HUDEP-2 (cell line): ENCODE measurements around the gene RANBP17.
"Not testable (repeated sequence)": the region's sequence is repeated elsewhere in the genome, so short reads cannot be mapped to it uniquely, and the experiment has no call there.

Source experiments
- DNase-seq, 76 experiments: peaks; one replicate each; lab custom pipeline; 2025; ENCODE audit not compliant: unreplicated experiment in 76 of 76; lab: John Stamatoyannopoulos, UW

The RANBP17 gene

DNA sequence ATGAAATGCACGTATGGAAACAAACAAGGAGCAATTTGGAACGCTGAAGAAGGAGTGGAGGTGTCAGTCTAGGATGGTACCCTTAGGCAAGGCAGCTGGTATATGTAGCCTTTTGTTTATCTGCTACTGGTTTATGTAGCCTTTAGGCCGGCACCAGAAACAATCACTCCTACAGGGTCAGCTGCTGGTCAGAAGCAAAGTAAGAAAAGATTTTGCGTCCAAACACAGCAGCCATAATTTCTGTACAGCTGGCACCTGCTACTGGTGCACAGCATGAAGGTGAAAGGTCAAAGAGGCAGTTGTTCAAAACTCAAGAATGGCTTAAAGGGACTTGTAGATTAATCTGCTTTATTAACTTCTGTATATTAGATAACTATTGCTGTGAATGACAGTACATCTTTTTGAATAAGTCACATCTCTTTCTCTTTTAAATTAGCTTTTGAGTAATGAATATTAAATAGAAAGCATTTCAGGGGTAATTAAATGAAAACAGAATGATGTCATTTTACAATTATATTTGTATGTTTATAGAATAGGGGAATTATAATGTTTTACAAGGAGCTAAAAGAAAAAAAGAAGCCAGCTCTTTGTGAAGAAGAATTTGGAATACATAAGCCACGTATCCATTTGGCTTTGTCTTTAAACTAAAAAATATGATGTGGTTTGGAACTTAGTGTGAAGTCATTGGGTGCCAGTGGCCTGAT is 414.2 kb downstream of the RANBP17 start:
- no peak for DNase-seq

DNA sequence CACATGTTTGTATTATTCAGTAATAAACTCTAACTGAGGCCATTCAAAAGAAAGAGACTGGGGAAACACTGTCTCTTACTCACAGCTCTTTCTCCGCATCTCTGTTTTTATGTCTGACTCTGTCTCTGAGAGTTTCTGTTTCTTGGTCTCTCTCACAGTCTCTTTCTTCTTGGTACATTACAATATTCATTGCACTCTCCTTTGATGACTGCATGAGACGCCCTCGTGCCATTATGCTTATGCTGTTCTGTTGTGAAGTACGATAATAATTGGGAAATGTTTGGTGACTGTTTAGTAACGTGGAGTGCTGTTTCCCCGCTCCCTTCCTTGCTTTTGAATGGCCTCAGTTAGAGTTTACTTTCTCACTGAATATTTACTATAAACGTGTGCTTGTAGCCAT is 421.9 kb downstream of the RANBP17 start:
- DNase-seq = no peak

DNA sequence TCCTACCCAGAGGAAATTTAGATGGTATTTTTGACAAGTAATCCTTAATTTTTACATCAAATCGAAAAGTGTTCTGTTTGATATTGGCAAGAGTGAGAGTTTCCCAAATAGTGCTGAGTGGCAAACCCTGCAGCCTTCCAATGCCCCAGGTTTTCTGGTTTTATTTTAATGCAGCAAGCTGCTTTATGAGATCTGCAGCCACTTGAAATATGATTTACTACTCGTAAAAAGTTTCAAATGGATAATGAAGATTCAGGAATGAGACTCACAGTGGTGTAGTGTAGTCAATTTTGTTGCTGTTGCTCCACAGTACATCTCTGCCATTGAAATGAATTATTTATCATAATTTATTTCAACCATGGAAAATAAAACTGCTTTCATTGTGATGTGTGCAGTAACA is 423.6 kb downstream of the RANBP17 start:
- no peak for DNase-seq

DNA sequence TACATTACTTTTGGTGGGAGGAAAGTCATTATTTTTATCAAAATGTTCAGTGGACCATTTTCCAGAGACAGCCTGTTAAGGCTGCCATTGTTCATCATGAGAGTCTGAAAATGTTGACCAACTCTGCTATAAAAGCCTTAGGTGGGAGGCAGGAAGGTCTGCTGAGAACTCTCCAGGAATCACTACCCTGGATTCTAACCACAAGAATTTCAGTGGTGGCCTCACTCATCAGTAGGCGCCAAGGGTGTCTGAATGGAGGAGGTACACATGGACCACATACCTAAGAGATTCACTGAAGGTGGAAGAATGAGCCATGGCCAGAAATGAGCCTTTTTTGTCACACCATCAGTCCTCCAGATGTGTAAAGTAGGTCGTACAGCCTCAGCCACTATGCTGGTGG is 426.2 kb downstream of the RANBP17 start:
- DNase-seq = no peak

DNA sequence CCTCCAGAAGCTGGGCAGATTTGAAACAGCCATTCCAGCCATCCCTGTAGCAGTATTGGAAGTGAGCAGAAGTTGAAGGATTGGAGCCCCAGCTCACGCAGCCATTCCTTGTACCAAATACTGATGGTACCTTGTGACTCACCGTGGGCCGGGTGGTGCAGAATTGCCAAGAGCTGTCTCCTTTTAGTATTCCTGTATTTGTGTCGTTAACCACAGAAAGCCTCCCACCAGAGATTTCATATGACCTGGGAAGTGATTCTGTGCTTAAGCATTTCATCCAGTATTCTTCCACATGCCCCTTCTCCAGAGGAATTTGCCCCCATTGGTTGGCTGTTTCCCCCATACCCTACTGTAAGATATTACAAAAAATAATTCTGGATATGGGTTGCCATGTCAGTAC is 429.6 kb downstream of the RANBP17 start:
- DNase-seq = no peak

DNA sequence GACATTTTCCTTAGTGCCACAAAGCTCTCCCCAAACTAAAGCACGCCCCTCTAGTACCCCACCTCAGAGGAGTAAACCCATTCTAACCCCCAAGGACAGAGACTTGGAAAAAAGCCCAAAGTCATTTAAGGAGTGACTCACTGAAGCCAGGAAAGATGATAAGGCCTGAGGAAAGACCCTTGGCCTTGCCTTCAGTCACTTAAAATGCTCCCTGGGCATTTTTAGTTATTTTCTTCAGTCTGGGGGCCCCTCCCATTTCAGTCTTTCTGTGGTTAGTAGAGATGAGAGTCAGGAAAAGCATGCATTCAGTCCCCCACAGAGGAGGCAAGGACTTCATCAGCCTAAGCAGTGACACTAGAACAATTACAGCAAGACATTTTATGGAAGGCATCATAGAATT is 433.5 kb downstream of the RANBP17 start:
- DNase-seq = peak in 6 of 76 experiments; percentile 7 to 15 (median 9)

DNA sequence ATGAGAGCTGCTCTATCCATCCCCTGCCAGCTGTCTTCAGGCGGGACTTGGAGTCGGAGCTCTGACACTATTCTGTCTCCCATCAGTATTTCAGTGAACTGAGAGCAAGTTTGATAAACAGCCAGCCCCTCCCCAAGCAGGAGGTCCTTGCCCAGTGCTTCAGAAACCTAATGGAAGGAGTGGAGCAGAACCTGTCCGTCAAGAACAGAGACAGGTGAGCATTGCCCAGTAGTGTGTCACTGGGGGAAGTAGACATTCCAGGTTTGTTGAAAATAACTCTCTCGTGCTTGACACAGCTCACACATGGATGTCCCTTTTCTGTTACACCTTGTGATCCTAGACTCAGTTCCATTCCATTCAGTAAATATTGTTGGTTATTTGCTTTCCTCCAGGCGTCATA is 434.0 kb downstream of the RANBP17 start:
- DNase-seq = no peak

DNA sequence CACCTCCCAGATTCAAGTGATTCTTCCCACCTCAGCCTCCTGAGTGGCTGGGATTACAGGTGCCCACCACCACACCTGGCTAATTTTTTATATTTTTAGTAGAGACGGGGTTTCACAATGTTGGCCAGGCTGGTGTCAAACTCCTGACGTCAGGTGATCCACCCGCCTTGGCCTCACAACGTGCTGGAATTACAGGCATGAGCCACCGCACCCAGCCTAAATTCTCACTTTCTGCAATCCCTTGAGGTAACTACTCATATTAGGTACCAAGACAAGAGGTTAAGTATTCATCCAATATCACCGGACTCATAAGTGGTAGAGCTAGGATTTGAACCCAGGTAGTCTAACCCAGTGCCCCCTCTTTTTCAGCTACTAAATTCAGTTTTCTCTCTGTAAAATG is 436.1 kb downstream of the RANBP17 start:
- DNase-seq = not testable (repeated sequence)

DNA sequence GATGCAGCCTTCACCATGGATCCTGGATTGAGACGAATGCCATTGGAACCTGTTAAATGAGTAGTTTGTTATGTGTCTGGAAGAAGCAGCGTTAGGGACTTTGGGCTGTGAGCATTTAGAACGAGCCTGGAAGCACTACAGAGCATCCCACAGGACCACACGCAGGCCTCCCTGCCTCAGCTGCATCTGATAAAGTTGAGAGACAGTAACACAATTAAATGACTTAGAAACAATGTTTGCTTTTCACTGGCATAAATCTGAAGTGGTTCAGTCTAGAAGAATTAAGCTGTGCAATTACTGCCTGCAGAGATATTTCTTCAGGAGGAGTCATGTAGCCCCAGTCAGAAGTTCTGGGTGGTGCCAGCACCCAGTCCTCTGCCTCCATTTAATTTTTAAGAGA is 437.4 kb downstream of the RANBP17 start:
- no peak for DNase-seq

DNA sequence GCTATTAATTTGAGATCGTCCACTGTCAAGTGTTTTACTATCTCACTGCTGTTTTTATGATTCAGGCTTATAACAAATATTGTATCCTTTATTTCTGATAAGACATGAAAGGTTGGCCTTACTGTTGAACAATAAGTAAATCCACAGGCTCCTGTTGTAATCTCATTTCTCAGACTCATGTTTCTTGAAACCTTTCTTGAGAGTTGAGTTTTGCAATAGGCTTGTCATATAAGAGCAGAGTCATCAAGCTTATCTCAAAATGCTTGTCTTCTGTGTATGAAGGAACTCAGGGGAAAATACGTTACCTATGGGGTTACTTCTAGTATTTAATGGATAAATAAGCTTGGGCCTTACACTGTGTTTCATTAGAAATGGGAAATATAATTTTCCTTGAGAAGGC is 438.0 kb downstream of the RANBP17 start:
- no peak for DNase-seq

DNA sequence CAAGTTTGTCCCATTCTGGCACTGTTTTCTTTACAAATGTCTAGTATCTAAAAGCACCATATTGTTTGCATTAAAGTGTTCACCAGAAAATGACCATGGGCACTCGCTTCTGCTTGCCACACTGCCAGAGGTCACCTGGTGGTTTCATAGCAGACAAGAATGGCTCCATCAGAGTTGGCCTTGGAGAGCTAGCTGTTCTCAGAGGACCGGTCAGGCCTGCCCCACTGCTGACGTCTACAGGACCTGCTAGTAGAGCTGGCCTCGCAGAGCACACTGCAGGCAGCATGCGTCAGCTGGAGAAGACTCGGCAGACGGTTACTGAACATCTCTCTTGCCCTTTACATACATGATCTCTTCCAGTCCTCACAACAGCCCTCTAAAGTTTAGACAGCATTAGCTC is 438.5 kb downstream of the RANBP17 start:
- no peak for DNase-seq

DNA sequence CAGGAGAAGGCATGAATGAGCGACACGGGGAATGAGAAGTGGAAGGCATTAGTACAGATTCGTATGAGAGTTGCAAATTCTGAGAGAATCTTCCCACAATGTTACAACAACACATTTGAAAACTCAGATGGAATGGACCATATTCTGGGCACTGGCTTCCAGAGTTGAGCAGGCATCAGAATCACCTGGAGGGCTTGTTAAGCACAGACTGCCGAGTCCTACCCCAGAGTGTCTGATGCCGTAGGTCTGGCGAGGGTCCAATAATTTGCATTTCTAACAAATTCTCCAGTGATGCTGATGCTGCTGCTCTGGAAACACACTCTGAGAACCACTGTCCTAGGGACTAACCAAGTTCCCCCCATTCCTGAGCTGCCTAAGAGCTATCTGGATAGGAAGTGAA is 444.3 kb downstream of the RANBP17 start:
- no peak for DNase-seq

DNA sequence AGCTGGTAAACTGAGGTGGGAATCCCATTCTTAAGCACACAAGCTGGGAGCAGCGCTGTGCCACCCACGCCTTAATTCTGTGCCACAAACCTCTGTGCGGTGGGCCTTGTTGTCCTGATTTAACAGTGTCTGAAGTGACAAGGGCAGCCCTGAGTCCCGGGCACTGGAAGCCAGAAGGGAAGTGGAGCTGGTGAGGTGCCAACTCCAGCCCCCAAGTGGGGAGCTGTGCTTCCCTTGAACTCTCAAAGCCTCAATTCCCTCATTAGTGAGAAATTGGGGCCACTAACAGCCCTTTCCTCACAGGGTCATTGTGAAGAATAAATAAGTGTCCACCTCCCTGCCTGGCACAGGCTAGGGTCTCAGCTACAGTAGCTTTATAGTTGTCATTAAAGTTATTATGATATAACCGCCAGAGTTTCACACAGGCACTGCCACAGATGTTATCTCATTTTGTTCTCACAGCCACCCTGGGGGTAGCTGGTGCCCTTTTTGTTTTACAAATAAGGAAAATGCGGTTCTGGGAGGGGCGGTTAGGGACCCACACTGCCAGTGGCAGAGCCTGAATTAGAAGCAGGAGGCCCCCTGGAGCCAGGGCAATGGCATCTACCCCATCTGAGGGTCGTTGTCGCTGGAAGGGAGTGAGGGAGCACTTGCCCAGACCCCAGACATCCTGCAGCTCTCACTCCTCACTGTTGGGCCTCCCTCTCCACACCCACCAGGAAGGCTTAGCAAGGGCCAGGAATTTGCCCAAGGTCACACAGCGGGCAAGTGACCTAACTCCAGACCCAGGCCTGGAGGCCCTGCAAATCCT is 445.2 kb downstream of the RANBP17 start:
- peak in 3 of 76 experiments; percentile 2 to 28 (median 6) for DNase-seq

DNA sequence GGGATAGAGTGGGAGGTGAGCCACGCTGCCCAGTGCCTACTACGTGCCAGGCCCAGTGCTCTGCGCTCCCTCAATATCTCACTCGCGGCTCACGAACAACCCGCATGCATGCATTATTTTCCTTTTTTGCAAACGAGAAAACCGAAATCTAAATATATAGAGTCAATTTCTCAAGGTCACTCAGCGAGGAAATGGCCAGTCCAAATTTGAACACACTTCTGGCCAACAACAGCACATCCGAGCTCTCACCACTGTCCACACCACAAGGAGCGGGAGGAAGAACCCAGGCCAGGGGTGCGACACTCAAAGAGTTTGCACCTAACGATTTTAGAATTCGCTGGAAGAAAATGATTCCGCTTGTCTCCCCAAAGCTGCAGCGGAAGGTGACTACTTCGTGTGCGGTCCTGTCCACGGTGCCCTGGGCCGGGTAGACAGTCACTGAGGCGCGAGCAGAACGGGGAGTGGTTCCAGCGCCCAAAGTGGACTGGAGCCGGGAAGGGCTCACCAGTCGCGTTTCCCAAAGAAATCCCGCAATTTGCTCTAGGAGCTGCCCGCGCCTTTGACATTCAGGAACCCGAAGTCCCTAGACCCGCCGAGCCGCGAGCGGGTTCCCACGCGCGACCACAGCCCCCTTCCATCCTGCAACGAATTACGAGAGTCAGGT is 446.1 kb downstream of the RANBP17 start:
- no peak for DNase-seq

DNA sequence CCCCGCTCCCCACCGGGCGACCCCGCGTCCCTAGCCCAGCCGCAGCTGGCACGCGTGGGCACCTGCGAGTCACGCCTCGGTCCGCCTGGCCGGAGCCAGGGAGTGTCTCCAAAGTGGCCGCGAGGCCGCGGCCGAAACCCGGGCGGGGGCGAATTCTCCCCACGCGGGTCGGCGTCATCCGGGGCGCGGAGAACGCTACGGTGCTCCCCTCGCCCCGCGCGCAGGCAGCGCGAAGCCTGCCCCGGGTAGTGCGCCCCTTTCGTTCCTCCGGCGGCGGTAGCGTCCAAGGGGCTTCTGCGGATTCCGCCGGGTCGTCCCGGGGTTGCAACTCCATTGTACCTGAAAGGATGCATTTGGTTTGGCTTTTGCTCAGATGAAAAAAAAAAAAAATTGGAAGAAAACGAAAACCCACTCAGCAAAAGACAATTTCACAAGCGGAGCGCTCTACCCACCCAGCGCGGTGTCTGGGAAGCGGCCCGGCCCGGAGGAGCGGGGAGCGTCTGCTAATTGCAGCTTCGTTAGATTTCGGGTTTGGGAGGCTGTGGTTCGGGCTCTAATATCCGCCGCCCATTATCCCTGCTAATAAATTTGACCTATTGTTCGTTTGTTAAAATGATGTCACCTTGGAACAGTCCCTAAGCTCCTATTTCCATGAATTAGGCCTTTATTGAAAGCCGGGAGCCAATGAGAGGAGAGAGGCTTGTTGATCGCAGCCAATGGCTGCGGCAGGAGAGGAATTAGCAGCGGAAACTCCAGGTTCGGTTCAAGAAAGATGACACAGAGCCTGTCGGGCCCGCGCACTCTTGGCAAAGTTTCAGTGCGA is 446.8 kb downstream of the RANBP17 start, which contains the start of gene TLX3:
Gene TLX3 (plus strand): TSS at position 796 of the 823 bp plus-strand sequence. CDS start 118 bp downstream, outside the sequence.
- peak in 74 of 76 experiments; percentile 14 to 92 (median 74) for DNase-seq

DNA sequence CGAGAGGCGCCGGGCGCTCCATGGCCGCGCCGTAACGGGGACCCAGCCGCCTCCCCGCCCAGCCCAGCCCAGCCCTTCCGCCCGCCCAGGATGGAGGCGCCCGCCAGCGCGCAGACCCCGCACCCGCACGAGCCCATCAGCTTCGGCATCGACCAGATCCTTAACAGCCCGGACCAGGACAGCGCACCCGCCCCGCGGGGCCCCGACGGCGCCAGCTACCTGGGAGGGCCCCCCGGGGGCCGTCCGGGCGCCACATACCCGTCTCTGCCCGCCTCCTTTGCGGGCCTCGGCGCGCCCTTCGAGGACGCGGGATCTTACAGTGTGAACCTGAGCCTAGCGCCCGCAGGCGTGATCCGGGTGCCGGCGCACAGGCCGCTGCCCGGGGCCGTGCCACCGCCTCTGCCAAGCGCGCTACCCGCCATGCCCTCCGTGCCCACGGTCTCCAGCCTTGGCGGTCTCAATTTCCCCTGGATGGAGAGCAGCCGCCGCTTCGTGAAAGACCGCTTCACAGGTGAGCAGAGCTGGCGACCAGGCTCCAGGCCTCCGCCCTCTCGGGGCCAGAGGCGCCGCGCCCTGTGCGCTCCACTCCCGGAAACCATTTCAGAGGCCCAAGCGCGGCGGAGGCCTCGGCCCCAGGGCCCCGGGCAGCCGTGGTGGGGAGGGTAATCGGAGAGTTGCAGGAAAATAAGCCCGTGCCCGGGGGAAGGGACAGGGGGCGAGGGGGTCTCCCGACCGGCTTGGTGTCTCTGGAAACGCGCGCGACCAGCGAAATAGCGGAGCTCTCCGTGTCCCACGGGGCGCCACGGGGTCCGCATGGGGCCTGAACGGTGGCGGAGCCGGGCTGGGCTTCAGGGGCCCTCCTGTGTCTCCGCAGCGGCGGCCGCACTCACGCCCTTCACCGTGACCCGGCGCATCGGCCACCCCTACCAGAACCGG is 447.7 kb downstream of the RANBP17 start:
- peak in 11 of 76 experiments; percentile 7 to 66 (median 42) for DNase-seq

DNA sequence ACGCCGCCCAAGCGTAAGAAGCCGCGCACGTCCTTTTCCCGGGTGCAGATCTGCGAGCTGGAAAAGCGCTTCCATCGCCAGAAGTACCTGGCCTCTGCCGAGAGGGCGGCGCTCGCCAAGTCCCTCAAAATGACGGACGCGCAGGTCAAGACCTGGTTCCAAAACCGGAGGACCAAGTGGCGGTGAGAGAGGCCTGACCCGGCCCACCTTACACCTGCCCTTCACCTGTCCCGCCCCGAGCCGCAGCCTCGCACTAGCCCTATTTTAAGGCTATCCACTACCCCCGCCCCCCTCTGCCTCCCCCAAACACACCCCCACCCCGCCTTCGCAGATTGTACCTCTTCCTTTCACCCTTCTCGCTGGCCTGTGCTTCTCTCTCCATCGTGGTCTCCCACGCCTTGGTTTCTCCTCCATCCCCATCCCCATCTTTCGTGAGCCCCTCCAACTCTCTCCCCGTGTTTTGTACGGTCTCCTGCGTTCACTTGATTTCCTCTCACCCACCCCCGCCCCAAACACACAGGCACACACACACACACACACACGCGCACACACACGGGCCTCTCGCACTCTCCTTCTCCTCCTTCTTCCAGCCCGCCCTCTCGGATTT is 448.5 kb downstream of the RANBP17 start:
- DNase-seq = peak in 61 of 76 experiments; percentile 2 to 65 (median 36)

DNA sequence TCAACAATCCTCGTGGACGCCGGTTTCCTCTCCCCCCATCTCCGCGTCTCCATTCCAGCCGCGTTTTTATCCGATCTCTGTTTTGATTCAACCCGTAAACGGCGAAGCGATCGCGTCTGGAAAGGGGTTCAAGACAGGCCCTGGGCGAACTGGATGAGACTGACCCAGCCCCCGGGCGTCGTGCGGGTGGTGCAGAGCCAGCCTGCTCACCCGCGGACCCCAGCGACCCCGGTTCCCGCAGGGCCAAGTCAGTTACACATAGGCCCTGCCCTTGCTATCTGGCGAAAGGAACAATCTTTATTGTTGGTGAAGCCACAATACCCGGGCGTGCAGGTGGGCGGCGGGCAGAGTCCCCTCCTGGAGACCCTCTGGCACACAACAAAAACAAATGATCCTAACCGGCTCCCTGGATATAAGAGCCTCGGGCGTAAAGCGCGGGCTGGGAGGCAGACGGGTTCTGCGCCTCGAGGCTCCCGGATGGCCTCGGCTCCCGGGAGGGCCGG is 449.1 kb downstream of the RANBP17 start:
- no peak for DNase-seq
